GM12878 (cell line): Measurements from ENCODE around the gene CAPN10. TPM values are rescaled to one million over a fixed set of nuclear protein-coding genes. Genes with fewer than 3 reads are reported as not detected.

Experiments used
- ASH2L ChIP-seq: fragments of 300-600, 200-600 bp; sonication (generic); IDR thresholded peaks from 2 replicates; pipeline ENCODE4 v1.6.1; 2017; ENCODE audit warnings: low read depth, mild to moderate bottlenecking, borderline replicate concordance
- MTA3 ChIP-seq: IDR thresholded peaks from 2 replicates; pipeline ENCODE4 v1.6.1; 2012; ENCODE audit warnings: low read length, inconsistent platforms, borderline replicate concordance
- POLR2AphosphoS5 ChIP-seq: IDR thresholded peaks from 2 replicates; pipeline ENCODE4 v1.6.1; 2011; ENCODE audit warnings: mild to moderate bottlenecking, low read length, inconsistent platforms
- RCOR1 ChIP-seq: conservative IDR thresholded peaks from 2 replicates; pipeline ENCODE4 v1.6.1; 2012; ENCODE audit warnings: low read depth, low read length, improper control_type of control experiment
- polyA plus RNA-seq, 11 experiments: library from polyadenylated mRNA; depleted of rRNA in 4 of 11; unstranded in 6 of 11; stranded (reverse) in 5 of 11; fragments of >200 nt; fragmentation: Nextera tagmentation in 4 of 11; fragmentation: Illumina TruSeq in 1 of 11; extraction: Ambion mirVana in 4 of 11; extraction: Trizol in 1 of 11; gene quantifications; 1 replicate in 1 of 11; 2 replicates in 10 of 11; pipeline versions ENCODE4 v1.2.1 to v1.2.3, GENCODE V29; 2011 to 2016; ENCODE audit warnings: inconsistent platforms in 2 of 11, missing spikeins in 2 of 11, low read depth in 1 of 11
- total RNA-seq, 4 experiments: library from RNA; depleted of rRNA in 3 of 4; stranded (reverse); fragments of >200 nt in 3 of 4; fragmentation: Illumina TruSeq in 1 of 4; extraction: Trizol in 1 of 4; gene quantifications; 2 replicates each; pipeline versions ENCODE4 v1.2.1 to v1.2.3, GENCODE V29; 2013 to 2021
- TF ChIP-seq, protein P1 (sequence below): fragments of 450-650 bp; IDR thresholded peaks from 2 replicates; pipeline ENCODE4 v1.6.1; 2016; ENCODE audit warnings: mild to moderate bottlenecking, moderate library complexity, borderline replicate concordance
- TF ChIP-seq, protein P2 (sequence below): fragments of 450-650 bp; formaldehyde crosslinking; IDR thresholded peaks from 2 replicates; pipeline ENCODE4 v1.4.0; 2020; ENCODE audit warnings: mild to moderate bottlenecking, moderate library complexity

The CAPN10 gene
- total and polyA plus RNA-seq, 10 of the 15 experiments (the other 5 are each of a cell fraction or from before 2014, with no cell fraction given) = 0.37 to 40.6 (median 17.5) TPM

DNA sequence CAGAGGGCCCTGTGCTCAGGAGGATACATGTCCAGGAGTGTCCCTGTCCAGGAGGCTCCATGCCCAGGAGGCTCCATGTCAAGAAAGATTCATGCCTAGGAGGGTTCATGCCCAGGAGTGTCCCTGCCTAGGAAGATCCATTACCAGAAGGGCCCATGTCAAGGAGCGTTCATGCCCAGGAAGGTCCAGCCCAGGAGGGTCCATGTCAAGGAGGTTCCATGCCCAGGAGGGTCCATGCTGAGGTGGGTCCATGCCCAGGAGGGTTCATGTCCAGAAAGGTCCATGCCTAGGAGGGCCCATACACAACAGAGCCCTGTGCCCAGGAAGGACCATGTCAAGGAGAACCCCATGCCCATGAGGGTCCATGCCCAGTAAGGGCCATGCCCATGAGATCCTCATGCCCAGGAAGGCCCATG lies 45.8 kb downstream of the CAPN10 start (continued):
- TF ChIP-seq, protein P1, sequence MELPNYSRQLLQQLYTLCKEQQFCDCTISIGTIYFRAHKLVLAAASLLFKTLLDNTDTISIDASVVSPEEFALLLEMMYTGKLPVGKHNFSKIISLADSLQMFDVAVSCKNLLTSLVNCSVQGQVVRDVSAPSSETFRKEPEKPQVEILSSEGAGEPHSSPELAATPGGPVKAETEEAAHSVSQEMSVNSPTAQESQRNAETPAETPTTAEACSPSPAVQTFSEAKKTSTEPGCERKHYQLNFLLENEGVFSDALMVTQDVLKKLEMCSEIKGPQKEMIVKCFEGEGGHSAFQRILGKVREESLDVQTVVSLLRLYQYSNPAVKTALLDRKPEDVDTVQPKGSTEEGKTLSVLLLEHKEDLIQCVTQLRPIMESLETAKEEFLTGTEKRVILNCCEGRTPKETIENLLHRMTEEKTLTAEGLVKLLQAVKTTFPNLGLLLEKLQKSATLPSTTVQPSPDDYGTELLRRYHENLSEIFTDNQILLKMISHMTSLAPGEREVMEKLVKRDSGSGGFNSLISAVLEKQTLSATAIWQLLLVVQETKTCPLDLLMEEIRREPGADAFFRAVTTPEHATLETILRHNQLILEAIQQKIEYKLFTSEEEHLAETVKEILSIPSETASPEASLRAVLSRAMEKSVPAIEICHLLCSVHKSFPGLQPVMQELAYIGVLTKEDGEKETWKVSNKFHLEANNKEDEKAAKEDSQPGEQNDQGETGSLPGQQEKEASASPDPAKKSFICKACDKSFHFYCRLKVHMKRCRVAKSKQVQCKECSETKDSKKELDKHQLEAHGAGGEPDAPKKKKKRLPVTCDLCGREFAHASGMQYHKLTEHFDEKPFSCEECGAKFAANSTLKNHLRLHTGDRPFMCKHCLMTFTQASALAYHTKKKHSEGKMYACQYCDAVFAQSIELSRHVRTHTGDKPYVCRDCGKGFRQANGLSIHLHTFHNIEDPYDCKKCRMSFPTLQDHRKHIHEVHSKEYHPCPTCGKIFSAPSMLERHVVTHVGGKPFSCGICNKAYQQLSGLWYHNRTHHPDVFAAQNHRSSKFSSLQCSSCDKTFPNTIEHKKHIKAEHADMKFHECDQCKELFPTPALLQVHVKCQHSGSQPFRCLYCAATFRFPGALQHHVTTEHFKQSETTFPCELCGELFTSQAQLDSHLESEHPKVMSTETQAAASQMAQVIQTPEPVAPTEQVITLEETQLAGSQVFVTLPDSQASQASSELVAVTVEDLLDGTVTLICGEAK = no peak
- TF ChIP-seq ASH2L (no peak), RCOR1 (no peak), POLR2AphosphoS5 (no peak), MTA3 (no peak)
- TF ChIP-seq, protein P2, sequence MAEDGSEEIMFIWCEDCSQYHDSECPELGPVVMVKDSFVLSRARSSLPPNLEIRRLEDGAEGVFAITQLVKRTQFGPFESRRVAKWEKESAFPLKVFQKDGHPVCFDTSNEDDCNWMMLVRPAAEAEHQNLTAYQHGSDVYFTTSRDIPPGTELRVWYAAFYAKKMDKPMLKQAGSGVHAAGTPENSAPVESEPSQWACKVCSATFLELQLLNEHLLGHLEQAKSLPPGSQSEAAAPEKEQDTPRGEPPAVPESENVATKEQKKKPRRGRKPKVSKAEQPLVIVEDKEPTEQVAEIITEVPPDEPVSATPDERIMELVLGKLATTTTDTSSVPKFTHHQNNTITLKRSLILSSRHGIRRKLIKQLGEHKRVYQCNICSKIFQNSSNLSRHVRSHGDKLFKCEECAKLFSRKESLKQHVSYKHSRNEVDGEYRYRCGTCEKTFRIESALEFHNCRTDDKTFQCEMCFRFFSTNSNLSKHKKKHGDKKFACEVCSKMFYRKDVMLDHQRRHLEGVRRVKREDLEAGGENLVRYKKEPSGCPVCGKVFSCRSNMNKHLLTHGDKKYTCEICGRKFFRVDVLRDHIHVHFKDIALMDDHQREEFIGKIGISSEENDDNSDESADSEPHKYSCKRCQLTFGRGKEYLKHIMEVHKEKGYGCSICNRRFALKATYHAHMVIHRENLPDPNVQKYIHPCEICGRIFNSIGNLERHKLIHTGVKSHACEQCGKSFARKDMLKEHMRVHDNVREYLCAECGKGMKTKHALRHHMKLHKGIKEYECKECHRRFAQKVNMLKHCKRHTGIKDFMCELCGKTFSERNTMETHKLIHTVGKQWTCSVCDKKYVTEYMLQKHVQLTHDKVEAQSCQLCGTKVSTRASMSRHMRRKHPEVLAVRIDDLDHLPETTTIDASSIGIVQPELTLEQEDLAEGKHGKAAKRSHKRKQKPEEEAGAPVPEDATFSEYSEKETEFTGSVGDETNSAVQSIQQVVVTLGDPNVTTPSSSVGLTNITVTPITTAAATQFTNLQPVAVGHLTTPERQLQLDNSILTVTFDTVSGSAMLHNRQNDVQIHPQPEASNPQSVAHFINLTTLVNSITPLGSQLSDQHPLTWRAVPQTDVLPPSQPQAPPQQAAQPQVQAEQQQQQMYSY = no peak
